Gastroesophageal sphincter (tissue), 2 donors: ENCODE results near the gene VANGL1.

Experiments
- EP300 ChIP-seq: sonication (generic); formaldehyde crosslinking; IDR thresholded peaks from one replicate; pipeline ENCODE4 v1.6.1; 2017; ENCODE audit warnings: antibody characterized with exemption, mild to moderate bottlenecking
- POLR2A ChIP-seq, 2 donors: fragments of 450-650 bp; IDR thresholded peaks; one replicate each; pipeline ENCODE4 v1.6.1; 2017; ENCODE audit warnings: antibody characterized with exemption in 2 of 2, mild to moderate bottlenecking in 2 of 2, moderate library complexity in 1 of 2

DNA sequence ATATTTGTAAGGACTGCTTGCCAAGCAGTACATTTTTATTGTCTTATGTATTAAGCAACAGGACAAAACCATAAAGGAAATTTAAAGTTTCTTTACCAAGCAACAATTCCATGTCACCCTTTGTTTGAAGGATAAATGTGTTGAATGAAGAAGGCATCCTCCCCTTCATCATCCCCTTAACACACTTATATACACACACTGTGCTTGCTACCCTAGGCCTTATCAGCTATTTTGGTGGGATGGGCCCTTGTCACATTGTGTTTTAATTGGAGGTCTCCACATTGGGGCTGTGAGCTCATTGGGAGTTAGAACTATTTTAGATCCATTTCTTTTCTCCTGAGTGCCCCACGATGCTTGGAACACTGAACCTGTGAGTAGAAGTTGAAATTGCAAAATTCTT, 1.9 kb downstream of the VANGL1 start:
- TF ChIP-seq POLR2A (IDR thresholded peaks at IDR 0.05), result no peak
- TF ChIP-seq EP300, result no peak
